Osteocyte (in vitro differentiated cells): ENCODE data around the gene DRD5. TPM values are rescaled to one million over a fixed set of nuclear protein-coding genes. Genes with fewer than 3 reads are reported as not detected.
"Not testable (repeated sequence)": the region's sequence is repeated elsewhere in the genome, so short reads cannot be mapped to it uniquely, and the experiment has no call there.

ENCODE experiments used
- DNase-seq: peaks from one replicate; pipeline ENCODE4 v3.0.0; 2021; ENCODE audit warnings: mixed read lengths; ENCODE audit not compliant: unreplicated experiment; ENCODE audit errors: extremely low spot score
- H3K27ac Mint-ChIP-seq: one replicate; pipeline ENCODE4 v1.8.0; 2021; ENCODE audit warnings: mild to moderate bottlenecking, mixed read lengths; ENCODE audit not compliant: unreplicated experiment
- H3K27me3 Mint-ChIP-seq: one replicate; pipeline ENCODE4 v1.8.0; 2021; ENCODE audit warnings: mixed read lengths; ENCODE audit not compliant: unreplicated experiment
- H3K36me3 Mint-ChIP-seq: one replicate; pipeline ENCODE4 v1.8.0; 2021; ENCODE audit warnings: mixed read lengths; ENCODE audit not compliant: unreplicated experiment
- H3K4me1 Mint-ChIP-seq: one replicate; pipeline ENCODE4 v1.8.0; 2021; ENCODE audit warnings: mixed read lengths; ENCODE audit not compliant: unreplicated experiment
- H3K4me3 Mint-ChIP-seq: one replicate; pipeline ENCODE4 v1.8.0; 2021; ENCODE audit warnings: mild to moderate bottlenecking, moderate library complexity, mixed read lengths; ENCODE audit not compliant: unreplicated experiment
- H3K9me3 Mint-ChIP-seq: one replicate; pipeline ENCODE4 v1.8.0; 2021; ENCODE audit warnings: mixed read lengths; ENCODE audit not compliant: unreplicated experiment
- CTCF ChIP-seq: fragments of 200-600 bp; sonication (generic); IDR thresholded peaks from 2 replicates; pipeline ENCODE4 v1.5.0; 2021; ENCODE audit warnings: antibody characterized with exemption, mild to moderate bottlenecking, moderate library complexity
- total RNA-seq: library from RNA; stranded (reverse); gene quantifications from 2 replicates; pipeline ENCODE4 v1.2.1, GENCODE V29; 2021

DRD5 gene
- total RNA-seq, 1 donor from 2014 or later: not detected

- Mint-ChIP-seq H3K4me1 (no peaks in the 10 kb centered on the region), H3K9me3 (no peaks in the 10 kb centered on the region), H3K27me3 (peaks cover 4% of the 10 kb centered on the region), H3K36me3 (no peaks in the 10 kb centered on the region), H3K27ac (no peak overlapping the region), H3K4me3 (no peak overlapping the region)
- TF ChIP-seq CTCF: no peak
- no peak for DNase-seq
Measured at GRCh38 chr4:9771034-9771433, 10.4 kb upstream of the DRD5 start.

GRCh38 chr4:9773471-9773870 lies 8.0 kb upstream of the DRD5 start:
- H3K4me1 Mint-ChIP-seq: no peaks in the 10 kb centered on the region
- no peak overlapping the region for H3K4me3 Mint-ChIP-seq
- H3K27me3 Mint-ChIP-seq: peaks cover 2% of the 10 kb centered on the region
- no peak overlapping the region for H3K27ac Mint-ChIP-seq
- H3K9me3 Mint-ChIP-seq: no peaks in the 10 kb centered on the region
- TF ChIP-seq CTCF: no peak
- H3K36me3 Mint-ChIP-seq: no peaks in the 10 kb centered on the region
- DNase-seq: no peak

DNA sequence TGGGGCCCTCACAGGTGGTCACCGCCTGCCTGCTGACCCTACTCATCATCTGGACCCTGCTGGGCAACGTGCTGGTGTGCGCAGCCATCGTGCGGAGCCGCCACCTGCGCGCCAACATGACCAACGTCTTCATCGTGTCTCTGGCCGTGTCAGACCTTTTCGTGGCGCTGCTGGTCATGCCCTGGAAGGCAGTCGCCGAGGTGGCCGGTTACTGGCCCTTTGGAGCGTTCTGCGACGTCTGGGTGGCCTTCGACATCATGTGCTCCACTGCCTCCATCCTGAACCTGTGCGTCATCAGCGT lies 652 bp downstream of the DRD5 start:
- Mint-ChIP-seq H3K36me3 (no peaks in the 10 kb centered on the region), H3K27ac (no peak overlapping the region), H3K27me3 (peaks cover 3% of the 10 kb centered on the region), H3K4me3 (no peak overlapping the region), H3K4me1 (no peaks in the 10 kb centered on the region), H3K9me3 (peaks cover 7% of the 10 kb centered on the region)
- no peak for TF ChIP-seq CTCF
- DNase-seq: no peak

DNA sequence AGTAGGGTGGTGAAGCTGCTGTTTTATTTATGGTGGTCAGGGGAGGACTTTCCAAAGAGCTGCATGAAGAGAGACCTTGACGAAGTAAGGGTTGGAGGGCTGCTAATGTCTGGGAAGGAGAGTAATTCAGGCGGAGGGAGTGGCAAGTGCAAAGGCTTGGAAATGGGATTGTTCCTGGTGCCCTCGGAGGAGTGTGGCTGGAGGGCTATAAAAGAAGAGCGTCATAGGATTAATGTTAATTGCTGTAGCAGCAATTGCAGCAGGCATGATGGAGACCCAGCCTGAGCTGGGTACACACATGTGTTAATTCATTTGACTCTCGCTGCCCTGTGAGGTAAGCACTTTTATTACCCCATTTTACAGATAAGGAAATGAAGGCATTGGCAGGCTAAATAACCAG lies 4.5 kb downstream of the DRD5 start:
- not testable (repeated sequence) for DNase-seq, H3K27ac Mint-ChIP-seq, H3K4me1 Mint-ChIP-seq, H3K4me3 Mint-ChIP-seq, H3K9me3 Mint-ChIP-seq, H3K27me3 Mint-ChIP-seq, H3K36me3 Mint-ChIP-seq

- Mint-ChIP-seq H3K9me3 (peaks cover 15% of the 10 kb centered on the region), H3K27me3 (no peaks in the 10 kb centered on the region), H3K4me3 (no peak overlapping the region), H3K27ac (no peak overlapping the region), H3K36me3 (no peaks in the 10 kb centered on the region), H3K4me1 (no peaks in the 10 kb centered on the region)
- DNase-seq: no peak
- TF ChIP-seq CTCF: no peak
Measured at GRCh38 chr4:9792381-9792780, 10.9 kb downstream of the DRD5 start.

DNA sequence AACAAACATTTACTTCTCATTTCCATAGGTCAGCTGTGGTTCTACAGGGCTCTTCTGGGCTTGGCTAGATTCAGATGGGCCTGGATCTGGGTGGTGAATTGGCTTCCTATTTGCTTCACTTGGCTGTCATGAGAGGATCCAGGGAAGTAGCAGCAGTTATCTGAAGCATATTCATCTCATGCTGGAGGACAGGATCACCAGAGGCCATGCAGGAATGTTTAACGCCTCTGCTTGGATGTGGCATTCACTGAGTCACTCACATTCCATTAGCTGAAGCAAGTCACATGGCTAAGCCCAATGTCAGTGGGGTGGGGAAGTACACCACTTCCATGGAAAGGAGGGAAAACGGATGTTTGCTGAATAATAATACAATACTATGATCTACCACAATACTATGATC lies 15.2 kb downstream of the DRD5 start:
- H3K4me1 Mint-ChIP-seq, DNase-seq, H3K9me3 Mint-ChIP-seq, H3K4me3 Mint-ChIP-seq, H3K36me3 Mint-ChIP-seq, H3K27ac Mint-ChIP-seq, H3K27me3 Mint-ChIP-seq: not testable (repeated sequence)
